WERI-Rb-1 (cell line): ENCODE results near the gene FAM107A.

Experiments used
- DNase-seq: peaks from one replicate; pipeline ENCODE4 v3.0.0-alpha.2; 2020
- H3K27ac ChIP-seq: fragments of 250-450 bp; sonication (Bioruptor Pico); 2 replicates; pipeline ENCODE4 v1.5.1; 2020; ENCODE audit warnings: mild to moderate bottlenecking, moderate library complexity
- H3K27me3 ChIP-seq: fragments of 250-450 bp; sonication (Bioruptor Pico); 2 replicates; pipeline ENCODE4 v1.5.1; 2021; ENCODE audit warnings: mild to moderate bottlenecking, low read depth, moderate library complexity; ENCODE audit not compliant: insufficient read depth, severe bottlenecking
- H3K36me3 ChIP-seq: fragments of 250-450 bp; sonication (Bioruptor Pico); 2 replicates; pipeline ENCODE4 v1.5.1; 2020; ENCODE audit warnings: mild to moderate bottlenecking, moderate library complexity
- H3K4me3 ChIP-seq: 2 replicates; pipeline ENCODE4 v1.5.1; 2011; ENCODE audit warnings: low read depth, mild to moderate bottlenecking, control low read depth, low read length
- H3K9me3 ChIP-seq: fragments of 250-450 bp; sonication (Bioruptor Pico); 2 replicates; pipeline ENCODE4 v1.5.1; 2021; ENCODE audit warnings: mild to moderate bottlenecking, moderate library complexity; ENCODE audit not compliant: severe bottlenecking
- TF ChIP-seq, protein P1 (sequence below): IDR thresholded peaks from 2 replicates; pipeline ENCODE4 v1.5.1; 2011; ENCODE audit warnings: low read depth, mild to moderate bottlenecking, control low read depth, inconsistent platforms, low read length

The FAM107A gene

GRCh38 chr3:58613236-58614132, 36.3 kb upstream of the FAM107A start:
- Histone ChIP-seq H3K27ac (no peak overlapping the region), H3K36me3 (no peaks in the 10 kb centered on the region), H3K27me3 (no peaks in the 10 kb centered on the region), H3K9me3 (no peaks in the 10 kb centered on the region), H3K4me3 (no peak overlapping the region)
- DNase-seq: no peak
- TF ChIP-seq, protein P1, sequence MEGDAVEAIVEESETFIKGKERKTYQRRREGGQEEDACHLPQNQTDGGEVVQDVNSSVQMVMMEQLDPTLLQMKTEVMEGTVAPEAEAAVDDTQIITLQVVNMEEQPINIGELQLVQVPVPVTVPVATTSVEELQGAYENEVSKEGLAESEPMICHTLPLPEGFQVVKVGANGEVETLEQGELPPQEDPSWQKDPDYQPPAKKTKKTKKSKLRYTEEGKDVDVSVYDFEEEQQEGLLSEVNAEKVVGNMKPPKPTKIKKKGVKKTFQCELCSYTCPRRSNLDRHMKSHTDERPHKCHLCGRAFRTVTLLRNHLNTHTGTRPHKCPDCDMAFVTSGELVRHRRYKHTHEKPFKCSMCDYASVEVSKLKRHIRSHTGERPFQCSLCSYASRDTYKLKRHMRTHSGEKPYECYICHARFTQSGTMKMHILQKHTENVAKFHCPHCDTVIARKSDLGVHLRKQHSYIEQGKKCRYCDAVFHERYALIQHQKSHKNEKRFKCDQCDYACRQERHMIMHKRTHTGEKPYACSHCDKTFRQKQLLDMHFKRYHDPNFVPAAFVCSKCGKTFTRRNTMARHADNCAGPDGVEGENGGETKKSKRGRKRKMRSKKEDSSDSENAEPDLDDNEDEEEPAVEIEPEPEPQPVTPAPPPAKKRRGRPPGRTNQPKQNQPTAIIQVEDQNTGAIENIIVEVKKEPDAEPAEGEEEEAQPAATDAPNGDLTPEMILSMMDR: no peak

- DNase-seq: no peak
Measured at GRCh38 chr3:58612830-58613229, 35.6 kb upstream of the FAM107A start.

GRCh38 chr3:58609990-58610389, 32.8 kb upstream of the FAM107A start:
- Histone ChIP-seq H3K27me3 (no peaks in the 10 kb centered on the region), H3K9me3 (no peaks in the 10 kb centered on the region), H3K36me3 (no peaks in the 10 kb centered on the region), H3K27ac (no peak overlapping the region), H3K4me3 (no peak overlapping the region)
- DNase-seq: no peak
- TF ChIP-seq, protein P1: no peak

More at GRCh38 chr3:58612830-58613229, 35.6 kb upstream of the FAM107A start:
- H3K4me3 ChIP-seq: no peak overlapping the region
- H3K27me3 ChIP-seq: no peaks in the 10 kb centered on the region
- no peaks in the 10 kb centered on the region for H3K36me3 ChIP-seq
- TF ChIP-seq, protein P1: no peak
- no peaks in the 10 kb centered on the region for H3K9me3 ChIP-seq
- H3K27ac ChIP-seq: no peak overlapping the region

- TF ChIP-seq, protein P1: no peak
- DNase-seq: no peak
- no peak overlapping the region for H3K4me3 ChIP-seq
- no peak overlapping the region for H3K27ac ChIP-seq
- H3K9me3 ChIP-seq: no peaks in the 10 kb centered on the region
- no peaks in the 10 kb centered on the region for H3K27me3 ChIP-seq
- H3K36me3 ChIP-seq: no peaks in the 10 kb centered on the region
Measured at GRCh38 chr3:58608648-58609047, 31.5 kb upstream of the FAM107A start.

GRCh38 chr3:58607816-58608215, 30.6 kb upstream of the FAM107A start:
- Histone ChIP-seq H3K36me3 (no peaks in the 10 kb centered on the region), H3K27me3 (no peaks in the 10 kb centered on the region), H3K27ac (no peak overlapping the region), H3K9me3 (no peaks in the 10 kb centered on the region), H3K4me3 (no peak overlapping the region)
- TF ChIP-seq, protein P1: no peak
- no peak for DNase-seq
